ENCODE results near the gene OSGIN1. TPM values are rescaled to one million over a fixed set of nuclear protein-coding genes. Genes with fewer than 3 reads are reported as not detected.

OSGIN1 gene
- total RNA-seq, 4 donors from 2014 or later = 6.7 to 27.7 (median 10.3) TPM

- no peak overlapping the region for H3K27ac ChIP-seq
- no peak overlapping the region for H3K4me3 ChIP-seq
- peaks cover 0 to 18% (median 8%) of the 10 kb centered on the region in 4 donors for H3K4me1 ChIP-seq
- TF ChIP-seq CTCF (IDR thresholded peaks at IDR 0.05) (no peak), EP300 (IDR thresholded peaks at IDR 0.05) (no peak), POLR2A (IDR thresholded peaks at IDR 0.05) (no peak)
- H3K27me3 ChIP-seq = no peaks in the 10 kb centered on the region
- 77 to 80% methylated on average over 21 of the region's 21 CpGs for WGBS, 2 donors
- H3K36me3 ChIP-seq = peaks cover 0 to 63% (median 0%) of the 10 kb centered on the region in 3 donors
- no peaks in the 10 kb centered on the region for H3K9me3 ChIP-seq
- DNase-seq (ENCODE audit: low spot score in 2 of 2) = no peak
Observed at GRCh38 chr16:83958846-83959565, 6.0 kb downstream of the OSGIN1 start.

GRCh38 chr16:83959656-83960434, 6.8 kb downstream of the OSGIN1 start:
- H3K27ac ChIP-seq = no peak overlapping the region
- DNase-seq (ENCODE audit: low spot score in 2 of 2) = no peak
- WGBS, 2 donors = 79 to 81% methylated on average over 12 of the region's 12 CpGs
- no peaks in the 10 kb centered on the region for H3K27me3 ChIP-seq
- TF ChIP-seq CTCF (IDR thresholded peaks at IDR 0.05) (no peak), POLR2A (IDR thresholded peaks at IDR 0.05) (no peak), EP300 (IDR thresholded peaks at IDR 0.05) (no peak)
- peaks cover 0 to 71% (median 0%) of the 10 kb centered on the region in 3 donors for H3K36me3 ChIP-seq
- no peak overlapping the region for H3K4me3 ChIP-seq
- H3K4me1 ChIP-seq = peaks cover 0 to 9% (median under 1%) of the 10 kb centered on the region in 4 donors
- no peaks in the 10 kb centered on the region for H3K9me3 ChIP-seq

- TF ChIP-seq EP300 (IDR thresholded peaks at IDR 0.05) = no peak
- TF ChIP-seq CTCF (IDR thresholded peaks at IDR 0.05) = no peak
- no peak for TF ChIP-seq POLR2A (IDR thresholded peaks at IDR 0.05)
- Histone ChIP-seq H3K27ac (no peak overlapping the region), H3K9me3 (no peaks in the 10 kb centered on the region), H3K4me1 (peaks cover 0 to 2% (median 0%) of the 10 kb centered on the region in 4 donors), H3K27me3 (no peaks in the 10 kb centered on the region), H3K36me3 (peaks cover 0 to 80% (median 0%) of the 10 kb centered on the region in 3 donors), H3K4me3 (no peak overlapping the region)
- 90 to 94% methylated on average over 28 to 29 of the region's 29 CpGs for WGBS, 2 donors
- no peak for DNase-seq (ENCODE audit: low spot score in 2 of 2)
Observed at GRCh38 chr16:83960521-83961249, 7.6 kb downstream of the OSGIN1 start.

GRCh38 chr16:83961591-83961990, 8.6 kb downstream of the OSGIN1 start:
- no peak for DNase-seq (ENCODE audit: low spot score in 2 of 2)

More at GRCh38 chr16:83961591-83961990, 8.6 kb downstream of the OSGIN1 start:
- Histone ChIP-seq H3K27ac (no peak overlapping the region), H3K9me3 (no peaks in the 10 kb centered on the region), H3K36me3 (peaks cover 0 to 89% (median 0%) of the 10 kb centered on the region in 3 donors), H3K4me3 (no peak overlapping the region), H3K4me1 (no peaks in the 10 kb centered on the region), H3K27me3 (no peaks in the 10 kb centered on the region)
- TF ChIP-seq POLR2A (IDR thresholded peaks at IDR 0.05) (no peak), CTCF (IDR thresholded peaks at IDR 0.05) (no peak), EP300 (IDR thresholded peaks at IDR 0.05) (no peak)
- 85 to 87% methylated on average over 5 of the region's 5 CpGs for WGBS, 2 donors

Data from tibial nerve (tissue), 4 donors.